ENCODE results near the gene CDHR5. TPM values are rescaled to one million over a fixed set of nuclear protein-coding genes. Genes with fewer than 3 reads are reported as not detected.

CDHR5 gene
- total and polyA plus RNA-seq, 2 donors from 2014 or later: 7.0 to 45.6 TPM

GRCh38 chr11:618856-619627, 5.7 kb downstream of the CDHR5 start:
- TF ChIP-seq, protein P1, sequence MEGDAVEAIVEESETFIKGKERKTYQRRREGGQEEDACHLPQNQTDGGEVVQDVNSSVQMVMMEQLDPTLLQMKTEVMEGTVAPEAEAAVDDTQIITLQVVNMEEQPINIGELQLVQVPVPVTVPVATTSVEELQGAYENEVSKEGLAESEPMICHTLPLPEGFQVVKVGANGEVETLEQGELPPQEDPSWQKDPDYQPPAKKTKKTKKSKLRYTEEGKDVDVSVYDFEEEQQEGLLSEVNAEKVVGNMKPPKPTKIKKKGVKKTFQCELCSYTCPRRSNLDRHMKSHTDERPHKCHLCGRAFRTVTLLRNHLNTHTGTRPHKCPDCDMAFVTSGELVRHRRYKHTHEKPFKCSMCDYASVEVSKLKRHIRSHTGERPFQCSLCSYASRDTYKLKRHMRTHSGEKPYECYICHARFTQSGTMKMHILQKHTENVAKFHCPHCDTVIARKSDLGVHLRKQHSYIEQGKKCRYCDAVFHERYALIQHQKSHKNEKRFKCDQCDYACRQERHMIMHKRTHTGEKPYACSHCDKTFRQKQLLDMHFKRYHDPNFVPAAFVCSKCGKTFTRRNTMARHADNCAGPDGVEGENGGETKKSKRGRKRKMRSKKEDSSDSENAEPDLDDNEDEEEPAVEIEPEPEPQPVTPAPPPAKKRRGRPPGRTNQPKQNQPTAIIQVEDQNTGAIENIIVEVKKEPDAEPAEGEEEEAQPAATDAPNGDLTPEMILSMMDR (IDR thresholded peaks at IDR 0.05; ENCODE audit: borderline replicate concordance, extremely low read depth, insufficient read depth): no peak
- no peaks in the 10 kb centered on the region for H3K27me3 ChIP-seq (ENCODE audit: control insufficient read depth, insufficient read depth, low read length)
- intact Hi-C loops (cut with DNase I): no loop called here
- H3K9ac ChIP-seq (ENCODE audit: low read length in 3 of 3): no peak overlapping the region
- H3K9me3 ChIP-seq (ENCODE audit: control insufficient read depth in 2 of 3, insufficient read depth in 1 of 3, low read length in 3 of 3): no peaks in the 10 kb centered on the region
- H3K4me1 ChIP-seq (ENCODE audit: control insufficient read depth in 2 of 3, insufficient read depth in 2 of 3, low read depth in 1 of 3, low read length in 3 of 3): peaks cover 0 to 13% (median 0%) of the 10 kb centered on the region in 3 donors
- H3K4me3 ChIP-seq (ENCODE audit: low read length in 3 of 3): no peak overlapping the region
- H3K36me3 ChIP-seq (ENCODE audit: control insufficient read depth in 2 of 3, insufficient read depth in 3 of 3, low read length in 3 of 3): no peaks in the 10 kb centered on the region
- FAIRE-seq (no peak), DNase-seq (peak in 2 of 5 donors; percentile 50 to 71)
- no peak overlapping the region for H3K27ac ChIP-seq (ENCODE audit: low read depth in 2 of 2, low read length in 2 of 2)

GRCh38 chr11:617912-618682, 6.7 kb downstream of the CDHR5 start:
- intact Hi-C loops (cut with DNase I): no loop called here
- Histone ChIP-seq H3K36me3 (ENCODE audit: control insufficient read depth in 2 of 3, insufficient read depth in 3 of 3, low read length in 3 of 3) (peaks cover 0 to 2% (median 0%) of the 10 kb centered on the region in 3 donors), H3K4me1 (ENCODE audit: control insufficient read depth in 2 of 3, insufficient read depth in 2 of 3, low read depth in 1 of 3, low read length in 3 of 3) (peaks cover 0 to 13% (median 0%) of the 10 kb centered on the region in 3 donors), H3K27me3 (ENCODE audit: control insufficient read depth, insufficient read depth, low read length) (no peaks in the 10 kb centered on the region), H3K27ac (ENCODE audit: low read depth in 2 of 2, low read length in 2 of 2) (no peak overlapping the region), H3K4me3 (ENCODE audit: low read length in 3 of 3) (no peak overlapping the region), H3K9ac (ENCODE audit: low read length in 3 of 3) (no peak overlapping the region), H3K9me3 (ENCODE audit: control insufficient read depth in 2 of 3, insufficient read depth in 1 of 3, low read length in 3 of 3) (no peaks in the 10 kb centered on the region)
- TF ChIP-seq, protein P1 (IDR thresholded peaks at IDR 0.05; ENCODE audit: borderline replicate concordance, extremely low read depth, insufficient read depth): no peak
- peak in 1 of 5 donors; percentile 52 for DNase-seq
- no peak for FAIRE-seq

DNA sequence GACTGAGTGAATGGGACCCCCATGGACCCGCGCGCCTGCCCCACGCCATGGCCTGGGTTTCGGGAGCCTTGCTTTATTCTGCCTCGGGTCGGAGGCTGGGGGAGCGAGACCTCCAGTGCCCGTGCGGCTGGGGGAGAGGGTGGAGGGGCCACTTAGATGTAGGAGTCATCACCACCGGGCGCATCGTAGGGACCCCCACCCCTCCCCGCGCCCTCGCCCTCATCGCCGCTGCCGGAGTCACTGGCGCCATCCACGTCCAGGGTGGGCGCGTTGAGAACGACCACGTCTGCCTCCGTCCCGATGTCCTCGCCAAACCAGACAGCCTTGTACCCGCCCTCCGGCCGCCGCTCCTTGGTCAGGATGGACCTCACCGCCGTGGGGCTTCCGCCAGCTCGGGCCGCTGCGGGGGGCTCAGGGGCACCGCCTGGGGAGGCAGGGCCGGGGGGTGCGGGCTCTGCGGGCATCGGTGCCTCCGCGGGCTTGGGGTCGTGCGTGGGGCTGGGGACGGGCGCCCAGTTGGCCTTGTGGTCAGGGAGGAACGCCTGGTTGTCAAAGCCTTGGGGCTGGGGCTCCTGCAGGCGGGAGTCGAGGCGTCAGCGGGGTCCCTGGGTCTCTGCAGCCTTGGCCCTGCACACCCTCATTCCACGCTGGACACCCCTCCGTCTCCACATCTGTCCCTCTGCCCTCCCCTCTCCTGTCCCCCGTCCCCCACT, 7.4 kb downstream of the CDHR5 start:
- H3K36me3 ChIP-seq (ENCODE audit: control insufficient read depth in 2 of 3, insufficient read depth in 3 of 3, low read length in 3 of 3): peaks cover 0 to 8% (median 0%) of the 10 kb centered on the region in 3 donors
- no peak overlapping the region for H3K9ac ChIP-seq (ENCODE audit: low read length in 3 of 3)
- no peak overlapping the region for H3K27ac ChIP-seq (ENCODE audit: low read depth in 2 of 2, low read length in 2 of 2)
- TF ChIP-seq, protein P1 (IDR thresholded peaks at IDR 0.05; ENCODE audit: borderline replicate concordance, extremely low read depth, insufficient read depth): no peak
- no peaks in the 10 kb centered on the region for H3K9me3 ChIP-seq (ENCODE audit: control insufficient read depth in 2 of 3, insufficient read depth in 1 of 3, low read length in 3 of 3)
- FAIRE-seq (no peak), DNase-seq (peak in 2 of 5 donors; percentile 57 to 84)
- no peak overlapping the region for H3K4me3 ChIP-seq (ENCODE audit: low read length in 3 of 3)
- no peaks in the 10 kb centered on the region for H3K27me3 ChIP-seq (ENCODE audit: control insufficient read depth, insufficient read depth, low read length)
- H3K4me1 ChIP-seq (ENCODE audit: control insufficient read depth in 2 of 3, insufficient read depth in 2 of 3, low read depth in 1 of 3, low read length in 3 of 3): peaks cover 0 to 13% (median 0%) of the 10 kb centered on the region in 3 donors
- intact Hi-C loops (cut with DNase I): no loop called here

Measured in kidney (tissue), 14 donors.